Gastrocnemius medialis (tissue), 4 donors: ENCODE results near the gene E2F4. TPM values are rescaled to one million over a fixed set of nuclear protein-coding genes. Genes with fewer than 3 reads are reported as not detected.

ENCODE experiments used
- ATAC-seq, 2 donors: fragments of 150-250 bp; one replicate each; pipeline ENCODE4 v1.9.1; 2016
- DNase-seq, 2 donors: peaks; one replicate each; pipeline ENCODE4 v3.0.0-alpha.2; 2019
- H3K27ac ChIP-seq, 4 donors: fragments of 200-600 bp; sonication (generic); 1 replicate in 1 of 4; 2 replicates in 3 of 4; pipeline ENCODE4 v1.5.1; 2016 to 2018; ENCODE audit warnings: mild to moderate bottlenecking in 2 of 4, moderate library complexity in 1 of 4
- H3K27me3 ChIP-seq, 3 donors: fragments of 200-600 bp; sonication (generic) in 2 of 3; 1 replicate in 1 of 3; 2 replicates in 2 of 3; pipeline versions ENCODE4 v1.5.1 to v1.6.0; 2016 to 2019; ENCODE audit warnings: mild to moderate bottlenecking in 1 of 3, moderate library complexity in 1 of 3
- H3K36me3 ChIP-seq, 2 donors: fragments of 200-600 bp; sonication (generic) in 1 of 2; one replicate each; pipeline ENCODE4 v1.5.1; 2017 to 2018
- H3K4me1 ChIP-seq, 2 donors: fragments of 200-600 bp; sonication (generic) in 1 of 2; one replicate each; pipeline ENCODE4 v1.5.1; 2016 to 2017; ENCODE audit warnings: mild to moderate bottlenecking in 2 of 2
- H3K4me3 ChIP-seq, 4 donors: fragments of 200-600 bp; sonication (generic) in 3 of 4; 1 replicate in 1 of 4; 2 replicates in 3 of 4; pipeline ENCODE4 v1.5.1; 2016 to 2019; ENCODE audit warnings: mild to moderate bottlenecking in 2 of 4
- H3K9me3 ChIP-seq, 3 donors: fragments of 200-600 bp; sonication (generic) in 2 of 3; 1 replicate in 1 of 3; 2 replicates in 2 of 3; pipeline ENCODE4 v1.5.1; 2016 to 2019
- POLR2A ChIP-seq, 2 donors: fragments of 450-650 bp; IDR thresholded peaks; one replicate each; pipeline ENCODE4 v1.6.1; 2017; ENCODE audit warnings: antibody characterized with exemption in 2 of 2, mild to moderate bottlenecking in 2 of 2, moderate library complexity in 2 of 2
- in situ Hi-C, 4 donors: fragments of 200-750 bp; cut with MboI; loops; one replicate each; pipeline versions ENCODE4 v1.15.0 to v1.8.0; 2017; ENCODE audit warnings: low sequenced_read_pairs in 4 of 4
- intact Hi-C: fragments of 100-400 bp; cut with DNase I; formaldehyde crosslinking; loops from one replicate; pipeline ENCODE4 v1.15.1; 2023; ENCODE audit warnings: low total_unique reads
- total RNA-seq, 4 donors: library from RNA; depleted of rRNA; stranded (reverse); fragments of >200 nt; gene quantifications; one replicate each; pipeline versions ENCODE4 v1.1.0 to v1.2.3, GENCODE V29; 2016
- TF ChIP-seq, protein P1 (sequence below), 5 experiments: fragments of 450-650 bp in 3 of 5; fragments of 200-600 bp in 2 of 5; sonication (generic) in 2 of 5; IDR thresholded peaks in 4 of 5; conservative IDR thresholded peaks in 1 of 5; 1 replicate in 4 of 5; 2 replicates in 1 of 5; pipeline ENCODE4 v1.5.1; 2016 to 2019; ENCODE audit warnings: antibody characterized with exemption in 5 of 5, mild to moderate bottlenecking in 3 of 5, moderate library complexity in 3 of 5

E2F4 gene
- total RNA-seq, 4 donors from 2014 or later = 67.8 to 114 (median 96.5) TPM

DNA sequence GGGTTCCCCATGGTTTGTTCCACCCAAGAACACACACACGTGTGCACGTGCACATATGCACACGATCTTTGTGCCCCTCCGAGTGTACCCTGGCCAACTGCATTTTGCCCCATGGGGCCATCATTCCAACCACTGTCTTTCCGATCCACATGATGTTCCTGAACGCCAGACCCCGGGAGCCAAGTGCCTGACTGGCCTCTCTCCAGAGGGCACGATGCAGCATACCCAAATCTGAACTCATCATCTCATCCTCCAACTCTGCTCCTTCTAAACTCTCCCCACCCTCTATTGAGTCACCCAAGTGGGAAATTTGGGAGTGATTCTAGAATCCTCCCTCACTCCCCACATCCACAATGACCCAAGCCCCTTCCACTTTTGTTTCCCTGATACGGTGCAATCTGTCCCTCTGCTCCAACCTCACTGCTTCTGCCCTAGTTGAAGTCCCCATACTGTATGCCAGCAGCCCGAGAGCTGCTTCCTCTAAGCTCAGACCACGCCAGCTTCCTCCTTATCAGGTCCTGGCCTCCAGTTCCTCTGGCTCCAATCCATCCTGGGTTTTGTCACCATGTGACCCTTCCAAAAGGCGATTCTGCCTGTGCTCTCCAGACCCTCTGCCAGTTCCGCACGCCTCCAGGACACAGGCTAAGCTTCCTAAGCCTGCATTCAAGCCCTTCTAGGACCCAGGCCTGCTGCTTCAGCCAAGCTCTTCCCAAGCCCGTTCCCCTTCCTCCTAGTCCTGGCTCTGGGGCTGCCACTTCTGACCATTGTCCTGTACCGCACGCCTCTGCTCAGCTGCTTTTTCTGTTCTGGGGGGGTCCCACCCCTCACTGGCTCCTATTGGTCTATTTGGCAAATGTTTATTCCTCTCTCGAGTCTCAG is 24.9 kb downstream of the E2F4 start:
- Histone ChIP-seq H3K4me3 (no peak overlapping the region), H3K27me3 (no peaks in the 10 kb centered on the region), H3K4me1 (peaks cover 15 to 19% of the 10 kb centered on the region in 2 donors), H3K9me3 (no peaks in the 10 kb centered on the region), H3K27ac (peak overlapping the region in 2 of 4 donors; percentile 12 to 32), H3K36me3 (no peaks in the 10 kb centered on the region)
- in situ Hi-C loops = no loop called here
- ATAC-seq = peak in 1 of 2 donors; percentile 25
- TF ChIP-seq, protein P1, sequence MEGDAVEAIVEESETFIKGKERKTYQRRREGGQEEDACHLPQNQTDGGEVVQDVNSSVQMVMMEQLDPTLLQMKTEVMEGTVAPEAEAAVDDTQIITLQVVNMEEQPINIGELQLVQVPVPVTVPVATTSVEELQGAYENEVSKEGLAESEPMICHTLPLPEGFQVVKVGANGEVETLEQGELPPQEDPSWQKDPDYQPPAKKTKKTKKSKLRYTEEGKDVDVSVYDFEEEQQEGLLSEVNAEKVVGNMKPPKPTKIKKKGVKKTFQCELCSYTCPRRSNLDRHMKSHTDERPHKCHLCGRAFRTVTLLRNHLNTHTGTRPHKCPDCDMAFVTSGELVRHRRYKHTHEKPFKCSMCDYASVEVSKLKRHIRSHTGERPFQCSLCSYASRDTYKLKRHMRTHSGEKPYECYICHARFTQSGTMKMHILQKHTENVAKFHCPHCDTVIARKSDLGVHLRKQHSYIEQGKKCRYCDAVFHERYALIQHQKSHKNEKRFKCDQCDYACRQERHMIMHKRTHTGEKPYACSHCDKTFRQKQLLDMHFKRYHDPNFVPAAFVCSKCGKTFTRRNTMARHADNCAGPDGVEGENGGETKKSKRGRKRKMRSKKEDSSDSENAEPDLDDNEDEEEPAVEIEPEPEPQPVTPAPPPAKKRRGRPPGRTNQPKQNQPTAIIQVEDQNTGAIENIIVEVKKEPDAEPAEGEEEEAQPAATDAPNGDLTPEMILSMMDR (IDR thresholded peaks at IDR 0.05 in 4 of 5, conservative IDR thresholded peaks at IDR 0.05 in 1 of 5) = no peak
- no peak for TF ChIP-seq POLR2A (IDR thresholded peaks at IDR 0.05)
- intact Hi-C loops = no loop called here
- DNase-seq = peak in 1 of 2 donors; percentile 43

DNA sequence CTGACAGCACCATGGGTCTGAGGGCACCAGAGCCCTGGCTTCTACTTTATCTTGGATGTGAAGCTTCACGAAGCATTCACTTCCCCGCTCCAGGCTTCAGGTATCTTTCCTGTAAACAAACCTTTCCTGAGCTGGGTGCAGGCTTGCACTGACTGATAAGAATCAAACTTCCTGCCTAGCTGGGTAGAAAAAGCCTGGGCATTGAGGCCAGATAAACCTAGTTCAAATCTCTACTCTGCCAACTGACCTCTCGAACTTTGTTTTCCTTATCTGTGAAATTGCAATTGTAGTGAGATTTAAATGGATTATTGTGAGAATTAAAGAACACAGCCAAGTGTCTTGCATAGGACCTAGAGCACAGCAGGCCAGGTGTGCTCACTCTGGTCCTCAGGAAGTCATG is 32.0 kb downstream of the E2F4 start:
- in situ Hi-C loops (no loop called here), intact Hi-C loops (no loop called here)
- ATAC-seq (no peak), DNase-seq (no peak)
- Histone ChIP-seq H3K4me3 (no peak overlapping the region), H3K4me1 (peaks cover 19 to 22% of the 10 kb centered on the region in 2 donors), H3K36me3 (peaks cover 0 to 10% of the 10 kb centered on the region in 2 donors), H3K27ac (no peak overlapping the region), H3K9me3 (no peaks in the 10 kb centered on the region), H3K27me3 (no peaks in the 10 kb centered on the region)
- TF ChIP-seq, protein P1 (IDR thresholded peaks at IDR 0.05 in 4 of 5, conservative IDR thresholded peaks at IDR 0.05 in 1 of 5) = no peak
- TF ChIP-seq POLR2A (IDR thresholded peaks at IDR 0.05) = no peak

DNA sequence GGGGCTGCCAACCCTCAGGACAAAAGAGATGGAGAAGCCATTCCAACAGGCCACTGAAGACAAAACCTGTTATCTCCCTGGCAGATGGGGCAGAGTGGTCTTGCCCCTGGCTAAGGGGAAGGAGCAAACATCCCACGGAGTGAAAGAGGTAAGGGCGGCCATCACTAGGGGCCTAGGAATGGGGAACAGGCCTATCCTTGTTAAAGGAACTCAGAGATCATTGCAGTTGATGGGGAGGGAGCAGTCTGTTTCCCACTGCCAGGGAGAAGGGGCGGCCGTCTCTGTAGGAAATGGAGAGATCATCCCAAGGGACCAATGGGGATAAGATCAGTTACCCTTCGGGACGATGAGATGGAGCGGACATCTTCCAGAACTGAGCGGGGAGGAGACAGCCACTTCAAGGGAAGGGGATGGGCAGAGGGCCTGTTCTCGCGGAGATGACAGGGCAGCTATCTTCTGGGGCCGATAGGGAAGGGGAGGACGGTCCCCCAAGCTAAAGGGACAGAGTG is 34.4 kb downstream of the E2F4 start:
- peak in 1 of 2 donors; percentile 13 for ATAC-seq
- intact Hi-C loops (no loop called here), in situ Hi-C loops (no loop called here)

GRCh38 chr16:67226804-67227566 is 35.0 kb downstream of the E2F4 start, which contains the start of gene TMEM208:
TMEM208 (plus strand) TSS chr16:67227130; CDS start chr16:67227219, 89 bp downstream.
- Histone ChIP-seq H3K9me3 (no peaks in the 10 kb centered on the region), H3K4me3 (peak within 1 kb of the TSS; percentile 86 to 99 (median 96)), H3K27me3 (no peaks in the 10 kb centered on the region), H3K36me3 (peaks cover 0 to 39% of the 10 kb centered on the region in 2 donors), H3K27ac (peak within 1 kb of the TSS; percentile 83 to 94 (median 85)), H3K4me1 (peaks cover 19 to 22% of the 10 kb centered on the region in 2 donors)
- in situ Hi-C loops = no loop called here
- intact Hi-C loops = loop anchor here (1.0 kb wide), 2 partner anchors 19 to 35 kb away; partner anchors contain the start of gene E2F4
- ATAC-seq (peak; percentile 89 to 93), DNase-seq (peak; percentile 95 to 97)
- TF ChIP-seq, protein P1 (IDR thresholded peaks at IDR 0.05 in 4 of 5, conservative IDR thresholded peaks at IDR 0.05 in 1 of 5) = peak in 1 of 5 experiments; percentile 33
- TF ChIP-seq POLR2A (IDR thresholded peaks at IDR 0.05) = peak; percentile 73 to 87

More for the DNA sequence above, 34.4 kb downstream of the E2F4 start:
- H3K27me3 ChIP-seq = no peaks in the 10 kb centered on the region
- peaks cover 0 to 33% of the 10 kb centered on the region in 2 donors for H3K36me3 ChIP-seq
- peak overlapping the region; percentile 83 to 94 (median 85) for H3K27ac ChIP-seq
- H3K9me3 ChIP-seq = no peaks in the 10 kb centered on the region
- no peak for TF ChIP-seq POLR2A (IDR thresholded peaks at IDR 0.05)
- TF ChIP-seq, protein P1 (IDR thresholded peaks at IDR 0.05 in 4 of 5, conservative IDR thresholded peaks at IDR 0.05 in 1 of 5) = no peak
- H3K4me1 ChIP-seq = peaks cover 19 to 22% of the 10 kb centered on the region in 2 donors
- peak in 1 of 2 donors; percentile 14 for DNase-seq
- peak overlapping the region; percentile 86 to 99 (median 96) for H3K4me3 ChIP-seq
